IPS-18c (cell line): ENCODE measurements around the gene TESPA1.

Experiments
- H3K4me3 ChIP-seq: 2 replicates; pipeline ENCODE4 v1.7.0; 2013; ENCODE audit warnings: low read depth, mild to moderate bottlenecking, low read length, moderate library complexity; ENCODE audit not compliant: insufficient read depth
- H3K9me3 ChIP-seq: one replicate; pipeline ENCODE4 v1.6.1; 2013; ENCODE audit warnings: mild to moderate bottlenecking, low read length, moderate library complexity; ENCODE audit not compliant: control insufficient read depth, insufficient read depth

Gene TESPA1, protein sequence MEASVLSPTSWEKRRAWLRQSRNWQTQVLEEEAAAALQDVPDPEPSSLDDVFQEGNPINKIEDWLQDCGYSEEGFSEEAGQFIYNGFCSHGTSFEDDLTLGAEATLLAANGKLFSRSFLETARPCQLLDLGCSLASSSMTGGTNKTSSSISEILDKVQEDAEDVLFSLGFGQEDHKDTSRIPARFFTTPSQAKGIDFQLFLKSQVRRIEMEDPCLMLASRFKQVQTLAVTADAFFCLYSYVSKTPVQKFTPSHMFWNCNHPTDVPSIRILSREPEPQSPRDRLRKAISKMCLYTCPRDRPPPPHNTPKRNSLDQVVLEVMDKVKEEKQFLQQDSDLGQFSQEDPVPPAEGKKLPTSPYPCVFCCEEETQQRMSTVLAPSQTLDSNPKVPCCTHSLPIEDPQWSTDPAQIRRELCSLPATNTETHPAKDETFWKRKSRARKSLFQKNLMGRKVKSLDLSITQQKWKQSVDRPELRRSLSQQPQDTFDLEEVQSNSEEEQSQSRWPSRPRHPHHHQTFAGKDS

DNA sequence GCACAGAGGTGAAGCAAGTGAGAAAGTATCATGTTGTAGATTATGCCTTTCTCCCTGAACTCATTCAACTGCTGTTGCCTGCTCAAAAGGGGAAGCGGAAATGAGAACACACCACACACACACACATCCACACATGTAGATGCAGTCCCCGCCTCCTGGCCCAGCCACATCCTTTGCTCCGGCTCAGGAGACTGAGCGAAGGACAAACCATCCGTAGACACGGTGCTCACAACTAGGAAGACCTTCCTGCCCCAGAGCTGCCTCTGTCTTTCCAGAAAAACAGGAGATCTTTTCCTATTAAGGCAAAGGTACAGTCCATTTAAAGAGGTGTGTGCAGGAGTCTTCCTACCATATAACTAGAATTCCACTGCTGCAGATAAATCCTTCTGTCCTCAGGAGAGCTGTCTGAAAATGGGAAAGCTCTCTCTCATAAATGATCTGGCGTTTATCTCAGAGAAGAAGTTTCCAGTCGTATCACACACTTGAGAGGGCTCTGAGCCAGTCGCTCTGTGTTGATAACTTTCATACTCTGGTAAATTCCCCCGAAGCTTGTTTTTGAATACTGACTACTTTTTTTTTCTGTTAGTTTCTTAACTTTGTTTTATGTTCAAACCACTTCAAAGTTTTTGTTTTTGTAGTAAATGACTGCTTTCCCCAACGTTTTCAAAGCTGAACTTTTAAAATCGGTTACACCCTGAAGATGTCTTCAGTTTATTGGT is at the start of gene TESPA1:
Gene TESPA1, minus strand, starts transcription at position 105 of the 719 bp plus-strand sequence. CDS start 10,200 bp downstream, outside the sequence.
- Histone ChIP-seq H3K4me3 (no peak within 1 kb of the TSS), H3K9me3 (peaks cover 2% of the 10 kb centered on the region)

GRCh38 chr12:55034218-55034617 is 49.7 kb upstream of the TESPA1 start:
- Histone ChIP-seq H3K4me3 (no peak overlapping the region), H3K9me3 (no peaks in the 10 kb centered on the region)

- no peaks in the 10 kb centered on the region for H3K9me3 ChIP-seq
- H3K4me3 ChIP-seq = no peak overlapping the region
Observed at GRCh38 chr12:55025508-55025907, 40.9 kb upstream of the TESPA1 start.

- Histone ChIP-seq H3K4me3 (no peak overlapping the region), H3K9me3 (no peaks in the 10 kb centered on the region)
Observed at GRCh38 chr12:55024575-55024974, 40.0 kb upstream of the TESPA1 start.

DNA sequence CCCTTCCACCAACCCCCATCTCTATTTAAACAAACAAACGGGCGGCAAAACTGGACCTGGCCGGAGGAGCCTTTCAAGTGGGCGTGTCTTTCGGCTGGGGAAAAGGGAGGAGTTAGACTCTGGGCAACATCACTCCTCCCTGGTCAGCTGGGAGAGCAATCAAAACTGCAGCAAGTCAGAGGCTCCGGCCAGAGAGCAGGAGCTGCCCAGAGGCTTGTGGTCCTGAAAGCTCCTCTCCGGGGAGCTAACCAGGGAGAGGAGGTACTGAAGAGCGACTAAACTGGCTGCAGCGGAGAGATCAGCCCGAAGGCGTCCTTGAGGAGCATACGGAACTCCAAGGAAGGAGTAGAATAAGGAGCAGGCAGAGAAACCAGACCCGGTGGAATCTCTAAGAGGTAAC is 35.2 kb upstream of the TESPA1 start, which contains the start of gene NEUROD4:
Gene NEUROD4, plus strand, starts transcription at position 191 of the 400 bp plus-strand sequence. CDS start 6,466 bp downstream, outside the sequence.
- Histone ChIP-seq H3K4me3 (peak within 1 kb of the TSS; percentile 25; the same call in 1 of the 2 replicates), H3K9me3 (no peaks in the 10 kb centered on the region)

DNA sequence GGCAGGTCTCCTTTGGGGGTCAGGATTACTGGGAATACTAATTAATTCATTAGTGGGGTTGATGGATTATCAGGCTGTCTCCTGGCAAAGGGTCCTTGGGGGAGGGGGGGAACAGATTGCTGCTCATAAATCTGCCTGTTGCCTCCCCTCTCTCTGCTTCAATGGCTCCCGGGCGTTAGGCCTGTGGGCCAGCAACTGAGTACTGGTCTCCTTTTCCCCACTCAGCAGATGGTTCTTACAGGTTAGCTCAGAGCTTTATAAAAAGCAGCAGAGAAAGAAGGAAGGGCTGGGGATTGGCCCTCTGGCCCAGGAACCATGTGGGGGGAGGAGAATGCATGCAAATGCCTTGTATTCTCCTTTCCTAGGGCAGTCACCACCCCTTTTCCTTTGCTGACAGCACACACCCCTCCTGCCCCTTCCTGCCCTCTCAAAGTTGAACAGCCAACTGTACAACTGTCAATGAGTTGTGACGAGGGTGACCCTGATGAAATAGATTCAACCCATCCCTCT is 32.9 kb upstream of the TESPA1 start:
- Histone ChIP-seq H3K4me3 (no peak overlapping the region; the same call in 1 of the 2 replicates), H3K9me3 (peaks cover 7% of the 10 kb centered on the region)

DNA sequence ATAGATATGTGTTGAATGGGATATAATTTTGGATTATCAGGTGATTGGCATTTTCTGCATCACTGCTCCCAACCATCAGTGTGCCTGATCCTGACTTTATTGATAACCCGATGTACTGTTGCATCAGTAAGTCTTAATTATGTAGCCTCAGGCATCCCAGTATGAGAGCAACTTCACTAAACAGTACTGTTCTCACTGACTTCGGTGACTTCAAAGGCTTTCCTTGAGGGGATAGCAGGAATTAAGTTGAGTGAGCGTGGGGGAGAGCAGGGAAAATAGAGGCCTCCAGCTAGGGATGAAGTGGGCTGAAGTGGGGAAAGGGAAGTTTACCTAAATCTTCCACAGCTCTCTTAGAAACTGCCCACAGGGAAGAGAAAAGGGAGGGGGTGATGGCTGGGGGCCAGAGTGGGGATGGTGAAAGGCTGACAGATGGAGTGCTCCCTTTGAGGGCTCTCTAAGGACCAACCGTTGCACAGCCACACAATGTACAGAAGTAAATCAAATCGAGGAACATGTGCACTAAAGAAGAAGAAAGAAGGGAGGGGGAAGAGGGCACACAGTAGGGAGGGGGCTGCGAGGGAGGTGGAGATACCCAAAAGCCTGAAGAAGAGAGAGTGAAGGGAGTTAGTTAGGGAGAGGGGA is 24.5 kb upstream of the TESPA1 start:
- H3K4me3 ChIP-seq = no peak overlapping the region

GRCh38 chr12:55002355-55002754 is 17.8 kb upstream of the TESPA1 start:
- Histone ChIP-seq H3K9me3 (no peaks in the 10 kb centered on the region), H3K4me3 (no peak overlapping the region)

More for the DNA sequence above, 24.5 kb upstream of the TESPA1 start:
- peaks cover 7% of the 10 kb centered on the region for H3K9me3 ChIP-seq

GRCh38 chr12:55001198-55001868 is 16.8 kb upstream of the TESPA1 start:
- Histone ChIP-seq H3K4me3 (no peak overlapping the region), H3K9me3 (no peaks in the 10 kb centered on the region)

- H3K9me3 ChIP-seq = no peaks in the 10 kb centered on the region
- H3K4me3 ChIP-seq = no peak overlapping the region
Observed at GRCh38 chr12:54998958-54999510, 14.5 kb upstream of the TESPA1 start.

GRCh38 chr12:54997929-54998522 is 13.5 kb upstream of the TESPA1 start:
- H3K4me3 ChIP-seq = no peak overlapping the region
- no peaks in the 10 kb centered on the region for H3K9me3 ChIP-seq

- Histone ChIP-seq H3K9me3 (no peaks in the 10 kb centered on the region), H3K4me3 (no peak overlapping the region)
Observed at GRCh38 chr12:54996205-54996604, 11.6 kb upstream of the TESPA1 start.

DNA sequence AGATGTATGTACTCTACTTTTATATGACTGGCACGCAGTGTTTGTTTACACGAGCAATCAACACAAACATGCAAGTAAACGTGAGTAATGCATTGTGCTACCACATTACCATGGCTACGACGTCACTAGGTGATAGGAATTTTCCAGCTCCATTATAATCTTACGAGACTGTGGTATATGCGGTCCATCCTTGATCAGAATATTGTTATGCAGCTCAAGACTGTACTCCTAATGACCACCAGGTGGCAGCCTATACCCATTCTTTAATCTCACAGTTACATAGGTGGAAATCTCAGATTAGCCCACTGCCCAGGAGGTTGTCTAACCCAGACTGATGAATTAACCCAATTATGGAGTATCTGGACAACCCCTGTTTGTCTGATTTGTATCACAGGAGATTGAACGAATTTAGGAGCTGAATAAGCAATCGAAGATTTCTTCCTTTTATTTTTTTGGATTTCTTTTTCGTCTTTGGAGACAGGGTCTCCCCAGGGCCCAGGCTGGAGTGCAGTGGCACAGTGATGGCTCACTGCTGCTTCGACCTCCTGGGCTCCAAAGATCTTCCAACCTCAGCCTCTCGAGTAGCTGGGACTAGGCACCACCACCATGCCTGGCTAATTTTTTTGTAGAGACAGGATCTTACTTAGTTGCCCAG is 8.7 kb upstream of the TESPA1 start:
- Histone ChIP-seq H3K9me3 (no peaks in the 10 kb centered on the region), H3K4me3 (no peak overlapping the region)

DNA sequence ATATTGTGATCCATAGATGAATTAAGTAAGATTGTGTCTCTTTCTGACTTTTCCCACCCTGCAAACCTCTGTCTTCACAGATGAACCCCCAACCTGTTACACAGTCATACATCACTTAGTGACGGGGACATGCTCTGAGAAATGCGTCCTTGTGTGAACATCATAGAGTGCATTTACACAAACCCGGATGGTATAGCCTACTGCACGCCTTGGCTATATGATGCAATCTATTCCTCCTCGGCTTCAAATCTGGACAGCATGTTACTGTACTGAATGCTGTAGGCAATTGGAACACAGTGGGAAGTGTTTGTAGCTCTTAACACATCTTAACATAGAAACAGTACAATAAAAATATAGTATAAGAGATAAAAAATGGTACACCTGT is 7.4 kb upstream of the TESPA1 start:
- Histone ChIP-seq H3K9me3 (no peaks in the 10 kb centered on the region), H3K4me3 (no peak overlapping the region)

DNA sequence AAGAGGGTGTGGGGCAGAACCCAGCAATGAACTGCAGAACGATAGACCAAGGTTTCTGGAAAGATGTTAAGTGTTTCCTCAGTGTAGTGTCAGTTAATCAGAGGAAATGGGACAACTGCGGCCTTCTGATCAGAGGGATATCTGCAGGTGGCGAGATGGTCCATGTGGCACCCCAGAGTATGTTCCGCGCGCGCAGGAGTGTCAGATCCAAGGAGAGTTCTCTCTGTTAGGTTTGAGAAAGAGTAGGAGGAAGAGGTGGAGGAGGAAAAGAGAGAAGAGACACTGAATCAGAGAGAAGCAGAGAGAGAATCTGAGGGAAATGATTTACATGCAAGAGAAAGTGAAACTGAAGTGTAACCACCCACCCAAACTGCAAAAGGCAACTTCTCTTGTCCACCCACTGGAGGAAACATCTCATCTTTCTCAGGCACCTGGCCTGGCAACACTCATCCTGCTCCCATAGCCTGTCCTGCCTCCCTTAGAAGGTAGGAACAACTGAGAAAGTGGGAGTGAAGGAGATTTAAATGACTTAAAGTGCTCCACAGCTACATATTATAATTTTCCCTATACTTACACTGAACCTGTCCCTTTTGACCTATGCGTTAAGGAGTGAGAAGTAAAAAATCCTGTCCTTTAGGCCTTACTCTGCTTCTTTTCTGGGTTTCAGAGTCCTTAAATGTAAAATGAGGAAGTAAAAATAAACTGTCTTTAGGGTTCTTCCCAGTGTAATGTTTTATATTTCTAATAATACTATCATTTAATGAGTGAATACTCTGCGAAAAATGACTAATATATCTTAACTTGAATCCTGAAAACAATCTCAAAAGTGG is 6.8 kb upstream of the TESPA1 start:
- no peak overlapping the region for H3K4me3 ChIP-seq
- H3K9me3 ChIP-seq = no peaks in the 10 kb centered on the region
